Thymus (tissue), 11 donors: ENCODE measurements around the gene VTI1A. TPM values are rescaled to one million over a fixed set of nuclear protein-coding genes. Genes with fewer than 3 reads are reported as not detected.

Source experiments
- DNase-seq, 9 donors: peaks; one replicate each; pipeline ENCODE4 v3.0.0-alpha.2; 2013; ENCODE audit warnings: low spot score in 9 of 9, low read depth in 6 of 9, missing footprints in 1 of 9
- H3K27ac ChIP-seq, 2 donors: one replicate each; pipeline ENCODE4 v1.5.1; 2013; ENCODE audit warnings: control low read depth in 1 of 2, low read depth in 1 of 2, low read length in 1 of 2, mild to moderate bottlenecking in 1 of 2, moderate library complexity in 1 of 2
- H3K27me3 ChIP-seq, 2 donors: one replicate each; pipeline ENCODE4 v1.5.1; 2013; ENCODE audit warnings: low read length in 1 of 2; ENCODE audit not compliant: control insufficient read depth in 2 of 2, insufficient read depth in 1 of 2
- H3K36me3 ChIP-seq, 2 donors: one replicate each; pipeline ENCODE4 v1.5.1; 2013; ENCODE audit warnings: low read length in 1 of 2, mild to moderate bottlenecking in 1 of 2, moderate library complexity in 1 of 2; ENCODE audit not compliant: control insufficient read depth in 2 of 2, insufficient read depth in 2 of 2
- H3K4me1 ChIP-seq, 2 donors: one replicate each; pipeline ENCODE4 v1.5.1; 2013; ENCODE audit warnings: low read length in 2 of 2; ENCODE audit not compliant: control insufficient read depth in 2 of 2, insufficient read depth in 2 of 2
- H3K4me3 ChIP-seq, 2 donors: one replicate each; pipeline ENCODE4 v1.5.1; 2013; ENCODE audit warnings: low read length in 2 of 2, control low read depth in 1 of 2, mild to moderate bottlenecking in 1 of 2
- H3K9me3 ChIP-seq, 2 donors: one replicate each; pipeline ENCODE4 v1.5.1; 2013; ENCODE audit warnings: low read length in 1 of 2, mild to moderate bottlenecking in 1 of 2; ENCODE audit not compliant: control insufficient read depth in 2 of 2, insufficient read depth in 1 of 2
- WGBS: extraction: QIAGEN DNeasy Blood & Tissue Kit; methylation state at CpG from one replicate; pipeline ENCODE4 v1.1.7; 2013; 5-methylcytosine and 5-hydroxymethylcytosine counted together
- polyA plus RNA-seq: library from polyadenylated mRNA; stranded (reverse); fragments of 200-250 nt; gene quantifications from one replicate; pipeline ENCODE4 v1.2.3, GENCODE V29; 2013
- total RNA-seq: library from RNA; stranded (reverse); fragments of 120-200 nt; gene quantifications from one replicate; pipeline ENCODE4 v1.2.4, GENCODE V29; 2013
- donor health status: healthy.

Gene VTI1A
- total and polyA plus RNA-seq, 2 donors: 15.9 to 27.0 TPM

- Histone ChIP-seq H3K27ac (no peak overlapping the region), H3K4me3 (no peak overlapping the region), H3K9me3 (no peaks in the 10 kb centered on the region), H3K36me3 (no peaks in the 10 kb centered on the region), H3K27me3 (no peaks in the 10 kb centered on the region), H3K4me1 (no peaks in the 10 kb centered on the region)
- DNase-seq: no peak
- 94% methylated on average over 4 of the region's 4 CpGs for WGBS
Measured at GRCh38 chr10:112735041-112735695, 288.2 kb downstream of the VTI1A start.

DNA sequence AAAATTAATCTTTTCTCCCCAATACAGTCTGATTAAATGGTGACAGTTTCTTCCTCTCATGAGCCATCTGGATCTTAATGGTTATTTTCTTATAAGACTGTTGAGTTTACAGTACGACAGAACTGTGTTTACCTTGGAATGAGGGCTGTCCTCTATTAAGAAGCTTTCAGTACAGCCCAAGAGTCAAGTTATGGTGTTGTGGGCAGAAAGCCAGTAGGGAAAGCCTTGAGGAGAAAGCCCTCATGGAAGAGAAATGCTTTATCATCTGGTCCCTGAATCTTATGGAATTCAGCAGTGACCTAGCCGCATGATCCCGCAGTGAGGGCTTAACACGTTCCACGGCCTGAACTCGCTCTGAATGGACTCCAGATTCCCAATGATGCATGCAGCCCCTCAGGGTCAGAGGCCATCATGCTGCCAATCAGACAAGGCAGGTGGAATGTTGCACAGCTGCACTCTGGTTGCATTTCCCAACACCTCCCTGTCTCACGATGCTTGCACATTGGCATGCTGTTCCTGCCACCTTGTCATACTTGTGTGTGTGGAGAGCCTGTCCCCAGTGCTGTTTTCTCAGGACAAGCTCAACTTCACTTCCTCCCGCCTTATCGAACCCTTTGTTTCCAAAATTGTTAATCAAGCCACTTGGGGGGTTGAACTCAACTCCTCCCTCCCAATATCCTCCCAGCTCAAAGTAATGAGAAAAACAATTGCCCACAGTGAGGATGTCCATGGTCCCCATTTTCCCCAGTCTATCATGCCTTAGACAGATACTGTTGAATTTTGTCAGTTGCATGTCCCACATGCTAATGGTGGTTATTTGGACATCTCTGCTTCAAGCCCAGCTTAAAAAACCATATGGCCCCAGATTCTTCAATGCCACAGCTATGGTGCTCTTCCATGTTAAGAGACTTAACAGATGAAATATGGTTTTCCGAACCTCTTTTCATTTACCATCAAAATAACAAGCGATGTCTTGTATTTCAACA, 291.9 kb downstream of the VTI1A start:
- Histone ChIP-seq H3K4me3 (no peak overlapping the region), H3K27me3 (no peaks in the 10 kb centered on the region), H3K9me3 (no peaks in the 10 kb centered on the region), H3K36me3 (no peaks in the 10 kb centered on the region), H3K4me1 (no peaks in the 10 kb centered on the region), H3K27ac (no peak overlapping the region)
- DNase-seq: no peak
- 90% methylated on average over 11 of the region's 11 CpGs for WGBS

DNA sequence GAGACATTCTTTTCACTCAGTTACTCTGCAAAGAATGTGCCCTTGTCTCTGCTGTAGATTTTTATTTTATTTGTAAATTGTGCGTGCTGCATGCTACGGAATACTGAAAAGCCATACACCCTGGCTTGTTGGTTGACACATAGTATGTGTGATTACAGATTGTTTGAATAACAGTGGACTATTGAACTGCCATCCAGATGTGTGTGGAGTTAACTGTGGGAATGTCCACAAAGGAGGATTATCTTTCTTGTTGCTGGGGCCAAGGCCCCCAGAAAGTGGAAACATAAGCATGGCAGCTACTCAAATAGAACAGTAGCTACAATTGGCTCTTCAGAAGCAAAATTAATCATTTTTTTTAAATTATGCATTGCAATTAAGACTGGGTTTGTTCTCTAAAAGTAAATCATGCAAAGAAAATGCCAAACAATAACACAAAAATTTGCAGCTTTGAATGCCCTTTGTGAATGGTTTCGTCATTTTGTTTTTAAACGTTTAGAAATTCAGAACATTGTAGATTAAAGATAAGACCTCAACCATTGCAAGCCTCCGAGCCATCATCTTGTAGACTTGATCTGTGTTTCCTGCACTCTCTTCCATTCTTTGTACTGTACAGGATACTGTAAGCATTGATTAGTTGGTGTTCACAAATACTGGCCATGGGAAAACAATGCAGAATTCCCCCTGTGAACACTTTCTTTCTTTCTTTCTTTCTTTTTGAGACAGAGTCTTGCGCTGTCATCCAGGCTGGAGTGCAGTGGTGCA, 292.8 kb downstream of the VTI1A start:
- H3K9me3 ChIP-seq: no peaks in the 10 kb centered on the region
- 89% methylated on average over 5 of the region's 6 CpGs for WGBS

GRCh38 chr10:112741830-112742402, 294.9 kb downstream of the VTI1A start:
- no peaks in the 10 kb centered on the region for H3K27me3 ChIP-seq
- DNase-seq: no peak
- H3K36me3 ChIP-seq: no peaks in the 10 kb centered on the region
- no peaks in the 10 kb centered on the region for H3K4me1 ChIP-seq
- no peak overlapping the region for H3K4me3 ChIP-seq
- H3K27ac ChIP-seq: no peak overlapping the region
- 67% methylated on average over 3 of the region's 3 CpGs for WGBS
- no peaks in the 10 kb centered on the region for H3K9me3 ChIP-seq

More for the DNA sequence above, 292.8 kb downstream of the VTI1A start:
- Histone ChIP-seq H3K27me3 (no peaks in the 10 kb centered on the region), H3K27ac (no peak overlapping the region), H3K4me1 (no peaks in the 10 kb centered on the region), H3K36me3 (no peaks in the 10 kb centered on the region), H3K4me3 (no peak overlapping the region)
- no peak for DNase-seq

- Histone ChIP-seq H3K4me3 (no peak overlapping the region), H3K27me3 (no peaks in the 10 kb centered on the region), H3K4me1 (no peaks in the 10 kb centered on the region), H3K27ac (no peak overlapping the region), H3K36me3 (no peaks in the 10 kb centered on the region), H3K9me3 (no peaks in the 10 kb centered on the region)
- DNase-seq: no peak
- WGBS: 79% methylated on average over 12 of the region's 12 CpGs
Measured at GRCh38 chr10:112744181-112745096, 297.4 kb downstream of the VTI1A start.

DNA sequence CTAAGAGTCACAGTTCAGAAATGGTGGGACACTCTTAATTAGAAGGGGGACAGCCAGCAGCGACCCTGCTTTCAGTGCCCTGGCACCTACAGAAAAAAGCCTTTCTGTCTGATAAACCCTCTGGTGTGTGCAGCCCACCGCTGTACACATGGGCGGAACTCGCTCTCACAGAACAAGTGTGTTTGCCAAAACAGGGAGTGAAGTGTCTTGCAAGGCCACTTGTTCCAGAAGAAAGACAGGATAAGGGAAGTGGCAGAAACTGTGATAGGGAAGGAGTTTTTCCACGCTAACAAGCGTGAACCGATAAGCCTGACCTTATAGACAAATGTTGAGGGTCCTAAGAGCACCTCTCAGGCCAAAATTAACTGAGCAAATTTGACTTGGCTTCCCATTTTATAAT, 299.3 kb downstream of the VTI1A start:
- Histone ChIP-seq H3K4me3 (no peak overlapping the region), H3K27me3 (no peaks in the 10 kb centered on the region), H3K9me3 (no peaks in the 10 kb centered on the region), H3K4me1 (no peaks in the 10 kb centered on the region), H3K36me3 (no peaks in the 10 kb centered on the region), H3K27ac (no peak overlapping the region)
- WGBS: 98% methylated on average over 7 of the region's 7 CpGs
- no peak for DNase-seq

- Histone ChIP-seq H3K4me1 (peaks cover 0 to 9% of the 10 kb centered on the region in 2 donors), H3K4me3 (no peak overlapping the region), H3K27me3 (no peaks in the 10 kb centered on the region), H3K9me3 (no peaks in the 10 kb centered on the region), H3K27ac (no peak overlapping the region), H3K36me3 (no peaks in the 10 kb centered on the region)
- no peak for DNase-seq
- 97% methylated on average over 6 of the region's 6 CpGs for WGBS
Measured at GRCh38 chr10:112750427-112751167, 303.6 kb downstream of the VTI1A start.
